Lung (tissue), 12 donors: ENCODE results near the gene PRICKLE1. TPM values are rescaled to one million over a fixed set of nuclear protein-coding genes. Genes with fewer than 3 reads are reported as not detected.

Source experiments
- ATAC-seq: fragments of 200-7000 bp; cut with Tn5 transposase; one replicate; pipeline ENCODE4 v1.9.1; 2020; ENCODE audit warnings: moderate number of reproducible peaks; ENCODE audit not compliant: insufficient read depth, low FRiP score
- DNase-seq, 3 donors: peaks; one replicate each; pipeline ENCODE4 v3.0.0-alpha.2; 2013 to 2017
- H3K27ac ChIP-seq, 2 donors: one replicate each; pipeline ENCODE4 v1.5.1; 2013; ENCODE audit warnings: mild to moderate bottlenecking in 2 of 2, moderate library complexity in 2 of 2, control low read depth in 1 of 2, inconsistent platforms in 1 of 2, low read depth in 1 of 2, low read length in 1 of 2
- H3K27me3 ChIP-seq, 3 donors: one replicate each; pipeline ENCODE4 v1.5.1; 2013; ENCODE audit warnings: low read length in 2 of 3; ENCODE audit not compliant: control insufficient read depth in 3 of 3, insufficient read depth in 3 of 3
- H3K36me3 ChIP-seq, 4 donors: one replicate each; pipeline ENCODE4 v1.5.1; 2013; ENCODE audit warnings: low read length in 4 of 4, mild to moderate bottlenecking in 1 of 4, moderate library complexity in 1 of 4; ENCODE audit not compliant: control insufficient read depth in 4 of 4, insufficient read depth in 4 of 4
- H3K4me1 ChIP-seq, 5 donors: one replicate each; pipeline ENCODE4 v1.5.1; 2013; ENCODE audit warnings: low read length in 5 of 5, mild to moderate bottlenecking in 2 of 5, moderate library complexity in 1 of 5; ENCODE audit not compliant: control insufficient read depth in 5 of 5, insufficient read depth in 5 of 5
- H3K4me3 ChIP-seq: one replicate; pipeline ENCODE4 v1.5.1; 2013; ENCODE audit warnings: mild to moderate bottlenecking, control low read depth, moderate library complexity
- H3K9ac ChIP-seq, 2 donors: one replicate each; pipeline ENCODE4 v1.5.1; 2013; ENCODE audit warnings: low read length in 2 of 2, control low read depth in 1 of 2; ENCODE audit not compliant: insufficient read depth in 1 of 2
- H3K9me3 ChIP-seq, 4 donors: one replicate each; pipeline ENCODE4 v1.5.1; 2013; ENCODE audit warnings: low read length in 3 of 4, mild to moderate bottlenecking in 1 of 4, moderate library complexity in 1 of 4; ENCODE audit not compliant: control insufficient read depth in 4 of 4, insufficient read depth in 3 of 4
- CTCF ChIP-seq: IDR thresholded peaks from 2 replicates; pipeline ENCODE4 v1.5.1; 2012; ENCODE audit warnings: mild to moderate bottlenecking; ENCODE audit errors: control extremely low read depth, extremely low read depth
- WGBS, 2 donors: extraction: QIAGEN DNeasy Blood & Tissue Kit; methylation state at CpG; one replicate each; pipeline ENCODE4 v1.1.7; 2013; 5-methylcytosine and 5-hydroxymethylcytosine counted together
- polyA plus RNA-seq, 2 donors: library from polyadenylated mRNA; stranded (reverse); fragments of 200-250 nt; gene quantifications; one replicate each; pipeline ENCODE4 v1.2.1, GENCODE V29; 2013
- total RNA-seq, 2 donors: library from RNA; depleted of rRNA in 1 of 2; stranded (reverse); fragments of >200 nt in 1 of 2; gene quantifications; one replicate each; pipeline ENCODE4 v1.2.1, GENCODE V29; 2014 to 2021
- donor health status: control.
- donor health status: control.
- donor health status: Bipolar disorder and iron deficiency.
- donor health status: healthy.
- donor health status: DM: yes; HTN: yes; CAD: no.

The PRICKLE1 gene
- total and polyA plus RNA-seq, 4 donors = 2.1 to 60.1 (median 7.8) TPM

- H3K4me1 ChIP-seq = no peaks in the 10 kb centered on the region
- H3K4me3 ChIP-seq = no peak overlapping the region
- no peaks in the 10 kb centered on the region for H3K27me3 ChIP-seq
- TF ChIP-seq CTCF = no peak
- WGBS, 2 donors = 92 to 93% methylated on average over 8 of the region's 8 CpGs
- DNase-seq (no peak), ATAC-seq (no peak)
- peaks cover 0 to 1% (median 0%) of the 10 kb centered on the region in 4 donors for H3K9me3 ChIP-seq
- H3K36me3 ChIP-seq = peaks cover 9 to 20% (median 15%) of the 10 kb centered on the region in 4 donors
- no peak overlapping the region for H3K9ac ChIP-seq
- no peak overlapping the region for H3K27ac ChIP-seq
These were observed 146.7 kb downstream of the PRICKLE1 start for GRCh38 chr12:42442888-42443287.

GRCh38 chr12:42442311-42442759 is 147.2 kb downstream of the PRICKLE1 start:
- H3K9ac ChIP-seq = no peak overlapping the region
- no peaks in the 10 kb centered on the region for H3K4me1 ChIP-seq
- H3K27ac ChIP-seq = no peak overlapping the region
- peaks cover 9 to 20% (median 15%) of the 10 kb centered on the region in 4 donors for H3K36me3 ChIP-seq
- no peak for TF ChIP-seq CTCF
- H3K4me3 ChIP-seq = no peak overlapping the region
- H3K27me3 ChIP-seq = no peaks in the 10 kb centered on the region
- no peak for DNase-seq
- WGBS, 2 donors = 84 to 89% methylated on average over 19 of the region's 19 CpGs
- no peak for ATAC-seq
- H3K9me3 ChIP-seq = peaks cover 0 to 1% (median 0%) of the 10 kb centered on the region in 4 donors

- Histone ChIP-seq H3K4me3 (no peak overlapping the region), H3K27ac (no peak overlapping the region), H3K27me3 (no peaks in the 10 kb centered on the region), H3K4me1 (no peaks in the 10 kb centered on the region), H3K36me3 (peaks cover 9 to 15% (median 12%) of the 10 kb centered on the region in 4 donors), H3K9ac (no peak overlapping the region), H3K9me3 (peaks cover 0 to 1% (median 0%) of the 10 kb centered on the region in 4 donors)
- TF ChIP-seq CTCF = no peak
- no peak for DNase-seq
- no peak for ATAC-seq
- WGBS, 2 donors = 95 to 98% methylated on average over 11 of the region's 11 CpGs
These were observed 148.9 kb downstream of the PRICKLE1 start for GRCh38 chr12:42440608-42441007.

GRCh38 chr12:42432517-42433140 is 156.9 kb downstream of the PRICKLE1 start:
- no peaks in the 10 kb centered on the region for H3K4me1 ChIP-seq
- ATAC-seq (no peak), DNase-seq (no peak)
- no peaks in the 10 kb centered on the region for H3K27me3 ChIP-seq
- no peak overlapping the region for H3K4me3 ChIP-seq
- H3K9ac ChIP-seq = no peak overlapping the region
- H3K36me3 ChIP-seq = peaks cover 0 to 9% (median under 1%) of the 10 kb centered on the region in 4 donors
- no peak for TF ChIP-seq CTCF
- 93 to 98% methylated on average over 5 of the region's 5 CpGs for WGBS, 2 donors
- H3K27ac ChIP-seq = no peak overlapping the region
- H3K9me3 ChIP-seq = no peaks in the 10 kb centered on the region
